Fibroblast of lung (primary cell): Measurements from ENCODE around the gene VANGL2.
A peak's percentile ranks its signal among the peaks of the same experiment; 100 is the strongest.

ENCODE experiments used
- EZH2 ChIP-seq: IDR thresholded peaks from 2 replicates; pipeline ENCODE4 v1.5.1; 2012; ENCODE audit warnings: low read length, control low read depth, mild to moderate bottlenecking; ENCODE audit errors: missing control alignments
- TF ChIP-seq, protein P1 (sequence below), 2 donors: IDR thresholded peaks in 1 of 2; conservative IDR thresholded peaks in 1 of 2; 1 replicate in 1 of 2; 2 replicates in 1 of 2; pipeline ENCODE4 v1.5.1; 2011 to 2012; ENCODE audit warnings: low read length in 2 of 2, control low read depth in 1 of 2, inconsistent platforms in 1 of 2, low read depth in 1 of 2, mild to moderate bottlenecking in 1 of 2

DNA sequence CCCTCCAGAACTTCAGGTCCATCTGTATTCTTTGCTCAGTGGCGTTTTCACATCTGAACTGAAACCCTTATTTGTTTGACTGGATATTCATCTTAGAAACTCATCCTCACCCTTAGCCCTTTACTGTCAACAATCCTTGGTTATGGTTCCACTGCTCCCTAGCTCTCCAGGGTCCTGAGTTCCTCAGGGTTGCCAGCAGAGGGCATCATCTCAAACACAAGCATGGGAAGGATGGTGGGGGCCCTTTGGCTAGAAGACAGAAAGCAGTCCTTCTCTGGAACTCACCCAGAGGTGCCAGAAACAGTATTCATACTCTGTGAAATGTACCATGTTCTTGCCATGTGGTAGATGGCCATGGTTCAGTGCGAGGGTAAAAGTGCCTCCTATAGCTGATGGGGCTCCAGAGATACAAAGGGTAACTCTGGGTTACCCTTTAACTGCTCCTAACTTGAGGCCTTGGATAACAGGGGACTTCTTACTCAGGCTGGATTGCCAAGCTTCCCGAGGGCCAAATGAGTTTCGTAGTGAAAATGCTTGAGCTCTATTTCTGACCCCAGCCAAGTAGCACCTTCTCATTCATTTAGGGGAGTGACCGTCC lies 45.9 kb upstream of the VANGL2 start:
- no peak for TF ChIP-seq EZH2
- TF ChIP-seq, protein P1, sequence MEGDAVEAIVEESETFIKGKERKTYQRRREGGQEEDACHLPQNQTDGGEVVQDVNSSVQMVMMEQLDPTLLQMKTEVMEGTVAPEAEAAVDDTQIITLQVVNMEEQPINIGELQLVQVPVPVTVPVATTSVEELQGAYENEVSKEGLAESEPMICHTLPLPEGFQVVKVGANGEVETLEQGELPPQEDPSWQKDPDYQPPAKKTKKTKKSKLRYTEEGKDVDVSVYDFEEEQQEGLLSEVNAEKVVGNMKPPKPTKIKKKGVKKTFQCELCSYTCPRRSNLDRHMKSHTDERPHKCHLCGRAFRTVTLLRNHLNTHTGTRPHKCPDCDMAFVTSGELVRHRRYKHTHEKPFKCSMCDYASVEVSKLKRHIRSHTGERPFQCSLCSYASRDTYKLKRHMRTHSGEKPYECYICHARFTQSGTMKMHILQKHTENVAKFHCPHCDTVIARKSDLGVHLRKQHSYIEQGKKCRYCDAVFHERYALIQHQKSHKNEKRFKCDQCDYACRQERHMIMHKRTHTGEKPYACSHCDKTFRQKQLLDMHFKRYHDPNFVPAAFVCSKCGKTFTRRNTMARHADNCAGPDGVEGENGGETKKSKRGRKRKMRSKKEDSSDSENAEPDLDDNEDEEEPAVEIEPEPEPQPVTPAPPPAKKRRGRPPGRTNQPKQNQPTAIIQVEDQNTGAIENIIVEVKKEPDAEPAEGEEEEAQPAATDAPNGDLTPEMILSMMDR (conservative IDR thresholded peaks at IDR 0.05 in 1 of 2, IDR thresholded peaks at IDR 0.05 in 1 of 2; ENCODE audit: low read depth in 1 of 2, low read length in 2 of 2), result peak; percentile 35 to 55
